HEK293T (cell line): ENCODE results near the gene GADD45GIP1.
"Not testable (repeated sequence)": the region's sequence is repeated elsewhere in the genome, so short reads cannot be mapped to it uniquely, and the experiment has no call there.

Source experiments
- CTCF ChIA-PET: fragments of 350-600 bp; formaldehyde crosslinking; extraction: SDS; loops from one replicate; lab custom pipeline; 2021; ENCODE audit warnings: antibody characterized with exemption, inconsistent platforms; lab: Yijun Ruan, JAX
- POLR2A ChIA-PET: fragments of 350-600 bp; formaldehyde crosslinking; extraction: SDS; loops from one replicate; lab custom pipeline; 2020; ENCODE audit warnings: antibody characterized with exemption, inconsistent platforms; lab: Yijun Ruan, JAX
- DNase-seq: peaks from one replicate; pipeline ENCODE4 v3.0.0; 2012; ENCODE audit warnings: mixed read lengths; ENCODE audit errors: extremely low spot score
- ARNT ChIP-seq: fragments of 450-650 bp; IDR thresholded peaks from 2 replicates; pipeline ENCODE4 v1.6.1; 2017; ENCODE audit warnings: mild to moderate bottlenecking
- BHLHE40 ChIP-seq: fragments of 450-650 bp; IDR thresholded peaks from 2 replicates; pipeline ENCODE4 v1.6.1; 2016; ENCODE audit warnings: mild to moderate bottlenecking, moderate library complexity, borderline replicate concordance
- CTBP1 ChIP-seq: fragments of 450-650 bp; IDR thresholded peaks from 2 replicates; pipeline ENCODE4 v1.6.1; 2016; ENCODE audit warnings: borderline replicate concordance
- ELF4 ChIP-seq: fragments of 450-650 bp; IDR thresholded peaks from 2 replicates; pipeline ENCODE4 v1.6.1; 2017; ENCODE audit warnings: antibody characterized with exemption
- FOXA1 ChIP-seq: fragments of 450-650 bp; IDR thresholded peaks from 2 replicates; pipeline ENCODE4 v1.6.1; 2016; ENCODE audit warnings: mild to moderate bottlenecking
- FOXK2 ChIP-seq: fragments of 450-650 bp; IDR thresholded peaks from 2 replicates; pipeline ENCODE4 v1.6.1; 2016; ENCODE audit warnings: mild to moderate bottlenecking
- FOXM1 ChIP-seq: fragments of 450-650 bp; IDR thresholded peaks from 2 replicates; pipeline ENCODE4 v1.6.1; 2017; ENCODE audit warnings: mild to moderate bottlenecking, borderline replicate concordance
- HDGF ChIP-seq: fragments of 450-650 bp; IDR thresholded peaks from 2 replicates; pipeline ENCODE4 v1.6.1; 2017; ENCODE audit warnings: antibody characterized with exemption, borderline replicate concordance
- L3MBTL2 ChIP-seq: fragments of 450-650 bp; conservative IDR thresholded peaks from 2 replicates; pipeline ENCODE4 v1.6.1; 2016; ENCODE audit warnings: mild to moderate bottlenecking
- LEF1 ChIP-seq: fragments of 450-650 bp; IDR thresholded peaks from 2 replicates; pipeline ENCODE4 v1.6.1; 2017; ENCODE audit warnings: mild to moderate bottlenecking, borderline replicate concordance
- NFRKB ChIP-seq: fragments of 450-650 bp; IDR thresholded peaks from 2 replicates; pipeline ENCODE4 v1.6.1; 2016; ENCODE audit warnings: mild to moderate bottlenecking, moderate library complexity
- PKNOX1 ChIP-seq: fragments of 450-650 bp; IDR thresholded peaks from 2 replicates; pipeline ENCODE4 v1.6.1; 2016
- SP1 ChIP-seq: fragments of 450-650 bp; IDR thresholded peaks from 2 replicates; pipeline ENCODE4 v1.6.1; 2017
- SUZ12 ChIP-seq: fragments of 450-650 bp; IDR thresholded peaks from 2 replicates; pipeline ENCODE4 v1.6.1; 2016; ENCODE audit warnings: mild to moderate bottlenecking
- TARDBP ChIP-seq: fragments of 450-650 bp; IDR thresholded peaks from 2 replicates; pipeline ENCODE4 v1.6.1; 2016
- ZNF384 ChIP-seq: fragments of 450-650 bp; IDR thresholded peaks from 2 replicates; pipeline ENCODE4 v1.6.1; 2016

Gene GADD45GIP1

DNA sequence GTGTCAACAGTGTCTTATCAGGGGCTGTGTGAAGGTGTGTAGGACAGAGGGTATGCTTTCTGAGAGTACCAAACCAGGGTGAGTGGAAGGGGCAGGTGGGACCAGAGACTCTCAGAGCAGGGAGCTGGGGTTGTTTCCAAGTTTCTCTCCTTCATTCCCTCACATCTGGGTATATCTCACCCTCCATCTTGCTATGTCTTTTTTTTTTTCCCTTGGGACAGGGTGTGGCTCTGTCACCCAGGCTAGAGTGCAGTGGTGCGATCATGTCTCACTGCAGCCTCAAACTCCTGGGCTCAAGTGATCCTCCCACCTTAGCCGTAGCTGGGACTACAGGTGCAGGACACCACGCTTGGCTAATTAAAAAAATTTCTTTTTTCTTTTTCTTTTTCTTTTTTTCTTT, 23.0 kb upstream of the GADD45GIP1 start:
- ChIA-PET POLR2A (no interaction called here), CTCF (interaction anchor here (0.9 to 1.4 kb wide), 4 partner anchors 82 to 124 kb away, joined by 3 to 6 read pairs (median 4); no protein-coding TSS in a partner anchor)
- TF ChIP-seq ELF4 (no peak), LEF1 (no peak)
- no peak for DNase-seq

- DNase-seq, POLR2A ChIA-PET: not testable (repeated sequence)
- CTCF ChIA-PET, result interaction anchor here (1.1 to 3.6 kb wide), 4 partner anchors 11 to 125 kb away, joined by 4 to 35 read pairs (median 28); no protein-coding TSS in a partner anchor
These were observed 19.1 kb upstream of the GADD45GIP1 start for GRCh38 chr19:12976109-12976508.

- ChIA-PET POLR2A (interaction anchor here (1.1 kb wide), 1 partner anchor 10 kb away, joined by 3 read pairs; no protein-coding TSS in a partner anchor), CTCF (interaction anchor here (2.4 to 2.6 kb wide), 2 partner anchors 10 kb away, joined by 15 to 25 read pairs; no protein-coding TSS in a partner anchor)
- DNase-seq, result no peak
- TF ChIP-seq SP1, result no peak
- no peak for TF ChIP-seq ELF4
- no peak for TF ChIP-seq FOXM1
- TF ChIP-seq HDGF, result no peak
- no peak for TF ChIP-seq ARNT
- no peak for TF ChIP-seq CTBP1
- no peak for TF ChIP-seq PKNOX1
- TF ChIP-seq FOXK2, result no peak
- TF ChIP-seq LEF1, result no peak
- no peak for TF ChIP-seq L3MBTL2
- TF ChIP-seq TARDBP, result no peak
- no peak for TF ChIP-seq BHLHE40
- no peak for TF ChIP-seq NFRKB
- TF ChIP-seq FOXA1, result no peak
- no peak for TF ChIP-seq SUZ12
- TF ChIP-seq ZNF384, result no peak
These were observed 18.3 kb upstream of the GADD45GIP1 start for GRCh38 chr19:12975221-12975741.

GRCh38 chr19:12974301-12975220, 17.5 kb upstream of the GADD45GIP1 start:
- ChIA-PET POLR2A (interaction anchor here (1.1 kb wide), 1 partner anchor 9 kb away, joined by 3 read pairs; no protein-coding TSS in a partner anchor), CTCF (interaction anchor here (2.6 kb wide), 1 partner anchor 10 kb away, joined by 15 read pairs; no protein-coding TSS in a partner anchor)
- TF ChIP-seq SP1, result no peak
- no peak for TF ChIP-seq CTBP1
- TF ChIP-seq ZNF384, result peak; percentile 10; the same call in 1 of the 2 replicates
- DNase-seq, result no peak

- ChIA-PET CTCF (interaction anchor here (2.6 kb wide), 1 partner anchor 8 kb away, joined by 15 read pairs; no protein-coding TSS in a partner anchor), POLR2A (no interaction called here)
- TF ChIP-seq BHLHE40 (no peak), ZNF384 (no peak), TARDBP (no peak), L3MBTL2 (no peak), SUZ12 (no peak), FOXM1 (no peak), HDGF (no peak), ELF4 (no peak), LEF1 (no peak)
- DNase-seq, result no peak
These were observed 16.2 kb upstream of the GADD45GIP1 start for GRCh38 chr19:12973236-12973635.

DNA sequence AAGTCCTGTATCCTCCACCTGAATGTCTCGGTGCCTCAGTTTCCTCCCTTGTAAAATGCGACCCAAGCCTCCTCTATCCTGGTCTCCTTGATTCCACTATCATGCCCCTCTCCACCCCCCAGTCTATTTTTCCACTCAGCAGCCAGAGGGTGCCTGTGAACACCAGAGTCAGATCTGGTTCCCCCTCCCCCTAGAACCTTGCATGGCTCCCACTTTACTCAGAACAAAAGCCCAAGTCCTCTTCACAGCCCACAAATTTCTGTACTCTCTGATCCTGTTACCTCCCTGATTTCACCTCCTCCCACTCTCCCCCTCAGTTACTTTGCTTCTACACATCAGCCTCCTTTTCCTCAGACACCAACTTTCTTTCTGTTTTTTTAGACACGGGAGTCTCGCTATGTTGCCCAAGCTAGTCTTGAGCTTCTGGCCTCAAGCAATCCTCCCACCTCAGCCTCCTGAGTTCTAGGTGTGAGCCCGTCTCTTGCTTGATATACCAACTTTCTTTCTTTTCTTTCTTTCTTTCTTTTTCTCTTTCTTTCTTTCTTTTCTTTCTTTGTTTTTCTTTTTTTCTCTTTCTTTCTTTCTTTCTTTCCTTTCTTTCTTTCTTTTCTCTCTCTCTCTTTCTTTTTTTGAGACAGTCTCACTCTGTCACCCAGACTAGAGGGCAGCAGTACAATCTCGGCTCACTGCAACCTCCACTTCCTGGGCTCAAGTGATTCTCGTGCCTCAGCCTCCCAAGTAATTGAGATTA, 13.2 kb upstream of the GADD45GIP1 start:
- ChIA-PET POLR2A (no interaction called here), CTCF (interaction anchor here (0.9 to 1.4 kb wide), 2 partner anchors 7 to 64 kb away, joined by 3 to 4 read pairs; no protein-coding TSS in a partner anchor)
- DNase-seq, result no peak
- TF ChIP-seq FOXA1 (no peak), LEF1 (no peak)

DNA sequence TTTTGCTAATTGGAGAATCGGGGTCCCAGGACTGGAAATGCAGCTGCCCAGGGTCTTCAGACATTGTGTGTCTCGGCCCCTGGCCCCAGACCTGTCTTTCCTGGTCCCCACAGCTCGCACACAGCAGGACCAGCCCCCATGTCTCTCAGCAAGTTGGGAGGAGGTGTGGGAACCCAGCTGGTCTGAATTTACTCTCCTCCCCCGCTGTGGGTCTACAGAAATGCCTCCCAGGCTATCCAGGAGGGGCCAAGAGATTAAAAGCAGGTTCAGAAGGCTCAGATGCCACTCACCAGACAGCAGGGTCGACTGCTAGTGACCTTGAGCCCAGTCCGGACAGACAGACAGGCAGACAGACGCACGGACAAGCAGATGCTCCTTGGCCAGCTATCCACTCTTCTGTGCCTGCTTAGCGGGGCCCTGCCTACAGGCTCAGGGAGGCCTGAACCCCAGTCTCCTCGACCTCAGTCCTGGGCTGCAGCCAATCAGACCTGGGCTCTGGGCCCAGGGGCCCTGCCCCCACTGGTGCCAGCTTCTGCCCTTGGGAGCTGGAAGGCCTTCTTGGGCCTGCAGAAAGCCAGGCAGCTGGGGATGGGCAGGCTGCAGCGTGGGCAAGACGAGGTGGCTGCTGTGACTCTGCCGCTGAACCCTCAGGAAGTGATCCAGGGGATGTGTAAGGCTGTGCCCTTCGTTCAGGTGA, 12.4 kb upstream of the GADD45GIP1 start, which contains the start of gene DAND5:
TSS of gene DAND5 (plus strand) at position 285 of the 697 bp plus-strand sequence. CDS start at position 370, 85 bp downstream.
- ChIA-PET POLR2A (no interaction called here), CTCF (interaction anchor here (0.9 to 1.4 kb wide), 2 partner anchors 8 to 65 kb away, joined by 3 to 4 read pairs; no protein-coding TSS in a partner anchor)
- DNase-seq, result no peak
- TF ChIP-seq FOXM1 (no peak), FOXA1 (no peak), ZNF384 (no peak), TARDBP (no peak), ARNT (no peak), CTBP1 (no peak), NFRKB (no peak), L3MBTL2 (no peak), SP1 (no peak), PKNOX1 (no peak), BHLHE40 (no peak), HDGF (no peak)
